HG03045 (cell line): ENCODE results near the gene BTG2.
A peak's percentile ranks its signal among the peaks of the same experiment; 100 is the strongest.
"Not testable (repeated sequence)": the region's sequence is repeated elsewhere in the genome, so short reads cannot be mapped to it uniquely, and the experiment has no call there.

Source experiments
- ATAC-seq: cut with Tn5 transposase; IDR thresholded peaks from one replicate; pipeline ENCODE4 v1.9.1; 2021; ENCODE audit warnings: mild to moderate bottlenecking, moderate library complexity; ENCODE audit not compliant: unreplicated experiment

Gene BTG2

DNA sequence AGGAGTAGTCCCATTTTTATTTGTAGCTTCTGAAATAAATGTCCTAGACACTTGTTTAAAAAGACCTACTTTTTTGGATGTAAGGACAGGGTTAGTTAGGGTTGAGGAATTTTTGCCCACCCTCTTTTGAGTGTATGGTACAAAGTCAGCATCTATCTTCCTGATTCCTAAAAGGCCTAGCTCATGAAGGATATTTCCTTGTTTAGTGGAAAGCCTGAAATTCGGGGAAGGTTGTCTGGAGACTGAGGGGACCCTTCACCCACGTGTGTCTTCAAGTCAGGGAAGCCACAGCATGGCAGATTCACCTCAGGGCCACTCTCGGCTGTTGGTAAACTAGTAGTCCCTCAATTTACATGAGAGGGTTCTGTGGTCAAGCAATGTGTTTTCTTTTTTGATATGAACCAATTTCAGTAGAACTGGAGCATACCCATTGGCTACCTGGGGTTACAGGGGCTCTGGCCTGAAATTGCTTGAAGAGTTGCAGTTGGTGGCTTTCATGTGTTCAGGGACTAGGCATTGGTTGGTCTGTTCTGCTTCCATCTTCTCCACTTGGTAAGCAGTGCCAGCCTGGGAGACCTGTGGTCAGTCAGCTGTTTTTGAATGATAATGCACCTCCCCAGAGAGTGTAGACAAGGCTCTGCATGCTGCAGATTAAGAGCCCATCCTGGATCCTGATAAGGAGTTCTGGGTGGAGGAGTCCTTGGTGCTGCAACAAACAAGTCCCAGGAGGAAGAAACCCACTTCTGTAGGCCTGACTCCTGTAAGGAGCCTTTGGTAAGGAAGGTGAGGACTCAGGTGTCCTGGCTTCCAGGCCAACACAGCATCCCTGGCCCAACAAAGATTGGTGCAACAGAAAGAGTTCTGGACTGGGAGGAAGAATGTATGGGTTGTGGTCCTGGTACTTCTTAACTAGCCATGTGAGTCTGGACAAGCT, 6.3 kb downstream of the BTG2 start:
- ATAC-seq: no peak

DNA sequence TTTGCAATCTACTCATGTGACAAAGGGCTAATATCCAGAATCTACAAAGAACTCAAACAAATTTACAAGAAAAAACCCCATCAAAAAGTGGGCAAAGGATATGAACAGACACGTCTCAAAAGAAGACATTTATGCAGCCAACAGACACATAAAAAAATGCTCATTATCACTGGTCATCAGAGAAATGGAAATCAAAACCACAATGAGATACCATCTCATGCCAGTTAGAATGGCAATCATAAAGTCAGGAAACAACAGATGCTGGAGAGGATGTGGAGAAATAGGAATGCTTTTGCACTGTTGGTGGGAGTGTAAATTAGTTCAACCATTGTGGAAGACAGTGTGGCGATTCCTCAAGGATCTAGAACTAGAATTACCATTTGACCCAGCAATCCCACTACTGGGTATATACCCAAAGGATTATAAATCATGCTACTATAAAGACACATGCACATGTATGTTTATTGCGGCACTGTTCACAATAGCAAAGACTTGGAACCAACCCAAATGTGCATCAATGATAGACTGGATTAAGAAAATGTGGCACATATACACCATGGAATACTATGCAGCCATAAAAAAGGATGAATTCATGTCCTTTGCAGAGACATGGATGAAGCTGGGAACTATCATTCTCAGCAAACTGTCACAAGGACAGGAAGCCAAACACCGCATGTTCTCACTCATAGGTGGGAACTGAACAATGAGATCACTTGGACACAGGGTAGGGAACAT, 8.9 kb downstream of the BTG2 start:
- ATAC-seq: not testable (repeated sequence)

DNA sequence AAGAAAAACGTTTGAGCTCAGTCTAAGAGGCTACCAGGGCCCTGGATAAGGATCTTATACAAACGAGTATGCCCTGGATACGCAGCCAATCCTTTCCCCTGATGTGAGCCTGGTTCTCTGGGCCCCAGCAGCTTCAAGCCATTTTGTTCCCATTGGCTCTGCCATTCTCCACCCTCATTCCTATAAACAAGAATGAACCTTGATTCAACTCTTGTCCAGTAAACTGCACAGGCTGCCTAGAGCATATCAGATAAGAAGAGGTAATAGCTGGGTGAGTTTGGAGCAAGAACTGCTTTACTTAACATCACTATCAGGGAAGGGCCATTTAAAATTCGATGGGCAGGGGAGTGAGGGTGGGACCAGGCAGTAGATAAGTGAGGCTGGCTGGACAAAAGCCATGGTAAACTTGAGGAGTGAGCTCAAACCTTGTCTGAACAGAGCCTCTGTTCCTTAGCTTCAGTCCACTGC, 11.3 kb downstream of the BTG2 start:
- no peak for ATAC-seq

DNA sequence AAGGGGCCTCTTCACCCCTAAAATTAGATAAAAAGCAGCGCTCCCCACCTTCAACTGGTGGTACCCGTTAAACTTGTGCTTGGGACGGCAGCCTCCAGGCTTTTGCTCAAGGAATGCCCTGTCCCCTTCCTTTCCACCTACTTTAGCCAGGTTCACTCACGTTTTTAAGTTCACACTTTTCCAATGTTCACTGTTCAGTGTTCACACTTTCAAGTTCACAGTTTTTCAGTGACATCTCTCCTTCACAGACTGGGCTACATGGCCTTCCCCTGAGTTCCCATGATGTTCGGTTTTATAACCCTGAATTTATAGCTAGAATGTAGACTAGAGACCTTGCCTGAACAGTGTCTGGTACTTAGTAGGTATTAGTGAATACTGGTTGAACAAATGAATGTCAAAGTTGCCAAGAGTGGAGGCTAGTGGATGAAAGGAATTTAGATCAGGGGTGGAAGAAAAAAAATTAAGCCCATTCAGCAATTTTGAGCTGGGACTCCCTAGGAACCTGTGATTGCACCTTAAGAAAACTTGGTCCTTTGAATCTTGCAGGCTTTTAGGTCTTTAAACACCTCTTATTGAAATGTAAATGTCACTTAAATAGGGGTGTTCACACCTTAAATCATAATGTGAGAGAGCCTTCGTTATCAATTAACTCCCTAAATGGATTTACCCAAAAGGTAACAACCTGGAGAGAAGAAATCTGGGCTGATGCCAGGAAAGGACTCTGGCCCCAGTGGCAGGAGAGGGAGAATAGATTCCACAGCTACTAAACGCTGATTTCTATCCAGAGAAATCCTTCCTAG, 12.3 kb downstream of the BTG2 start:
- no peak for ATAC-seq

DNA sequence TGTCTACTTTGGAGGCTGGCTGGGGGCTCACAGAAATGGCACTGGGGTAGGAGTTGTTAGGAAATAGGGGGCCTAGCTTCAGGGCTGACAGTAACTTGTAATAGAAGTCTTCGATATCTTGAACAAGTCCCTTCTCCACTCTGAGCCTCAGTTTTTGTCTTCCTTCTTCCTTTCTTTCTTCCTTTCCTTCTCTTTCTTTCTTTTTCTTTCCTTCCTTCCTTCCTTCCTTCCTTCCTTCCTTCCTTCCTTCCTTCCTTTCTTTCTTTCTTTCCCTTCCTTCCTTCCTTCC, 12.9 kb downstream of the BTG2 start:
- ATAC-seq: no peak

DNA sequence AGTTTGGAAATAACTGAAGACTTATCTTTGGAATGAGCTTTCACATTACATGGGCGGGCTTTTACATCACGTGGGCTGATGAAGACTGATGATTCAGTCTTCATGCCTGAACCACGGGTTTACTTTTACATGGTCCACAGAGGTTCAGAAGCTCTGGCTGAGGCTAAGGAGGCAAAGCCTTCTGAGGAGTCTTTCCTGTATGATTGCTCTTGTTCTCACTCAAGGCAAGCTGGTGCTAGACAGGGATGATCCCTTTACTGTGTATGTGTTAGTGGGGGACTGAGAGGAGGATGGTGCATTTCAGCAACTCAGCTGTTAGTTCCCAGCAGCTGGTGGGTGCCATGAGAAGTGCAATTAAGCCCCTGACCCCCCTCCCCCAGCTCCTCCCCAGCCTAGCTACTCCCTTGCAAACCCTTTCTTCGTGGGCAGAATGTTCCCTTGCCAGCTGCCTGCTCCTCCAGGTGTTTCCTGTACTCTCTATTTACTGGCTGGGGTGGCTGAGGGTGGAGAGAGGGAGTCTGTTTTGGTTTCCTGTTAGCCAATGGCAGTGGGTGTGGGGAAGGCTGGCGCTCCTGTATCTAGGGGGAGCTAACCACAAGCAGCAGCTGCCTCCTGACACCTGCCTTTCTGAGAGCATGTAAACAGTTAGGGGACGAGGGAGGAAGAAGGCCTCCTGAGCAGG, 15.4 kb downstream of the BTG2 start:
- ATAC-seq: peak; percentile 58

DNA sequence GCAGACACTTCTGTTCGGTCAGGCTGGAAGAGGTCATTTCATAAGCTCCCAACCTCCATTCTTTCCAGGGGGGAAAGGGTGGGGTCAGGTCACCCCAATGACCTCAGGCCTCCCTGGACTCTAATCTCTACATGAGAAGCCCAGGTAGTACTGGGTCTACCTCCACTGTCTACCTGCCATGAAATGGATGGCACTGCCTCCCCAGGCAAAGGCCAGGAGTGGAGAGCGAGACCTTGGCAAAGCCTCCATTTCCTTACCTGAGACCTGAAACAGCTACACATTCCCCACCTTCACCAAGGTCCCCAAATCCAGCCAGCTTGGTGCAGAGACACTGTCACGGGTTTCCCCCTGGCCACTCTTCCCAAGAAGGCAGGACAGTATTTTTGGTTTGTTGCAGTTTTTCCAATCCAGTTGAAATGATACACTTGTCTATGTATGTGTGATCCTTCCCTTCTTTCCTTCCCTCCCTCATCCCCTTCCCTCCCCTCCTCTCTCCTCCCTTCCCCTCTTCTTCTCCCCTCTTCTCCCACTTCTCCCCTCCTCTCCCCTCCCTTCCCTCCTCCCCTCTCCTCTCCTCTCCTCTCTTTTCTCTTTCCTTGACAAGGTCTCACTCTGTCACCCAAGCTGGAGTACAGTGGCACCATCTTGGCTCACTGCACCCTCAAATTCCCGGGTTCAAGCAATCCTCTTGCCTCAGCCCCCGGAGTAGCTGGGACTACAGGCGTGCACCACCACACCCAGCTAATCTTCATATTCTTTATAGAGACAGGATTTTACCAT, 16.1 kb downstream of the BTG2 start:
- ATAC-seq: no peak

DNA sequence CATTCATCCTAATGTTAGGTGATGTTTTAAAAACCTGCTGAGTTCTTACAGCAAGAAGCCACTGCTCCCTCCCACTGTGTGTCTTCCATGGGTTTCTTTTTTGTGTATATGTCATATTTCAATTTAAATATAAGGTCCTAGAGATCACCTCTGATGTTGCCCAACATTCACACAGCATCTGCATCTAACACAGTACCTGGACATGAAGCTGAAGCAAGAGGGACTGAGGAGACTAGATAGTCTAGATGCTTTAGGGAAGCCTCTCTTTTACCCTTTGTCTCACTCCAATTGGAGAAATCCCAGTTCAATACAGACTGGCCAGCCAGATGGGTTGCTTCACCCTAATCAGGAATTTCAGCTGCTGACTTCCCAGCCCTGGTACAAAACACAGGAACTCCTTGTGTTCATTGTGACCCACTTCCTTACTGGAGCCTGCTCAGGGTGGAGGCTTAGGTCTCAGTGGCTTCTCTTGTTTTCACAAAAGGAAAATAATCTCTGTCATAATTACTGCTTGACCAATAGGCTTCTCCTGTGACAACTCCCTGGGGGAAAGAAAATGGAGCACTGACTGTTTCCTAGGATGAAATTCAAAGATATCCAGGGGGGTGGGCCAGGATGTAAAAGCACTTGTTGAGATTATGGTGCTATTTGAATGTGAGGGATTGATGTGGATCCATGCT, 17.3 kb downstream of the BTG2 start:
- no peak for ATAC-seq

DNA sequence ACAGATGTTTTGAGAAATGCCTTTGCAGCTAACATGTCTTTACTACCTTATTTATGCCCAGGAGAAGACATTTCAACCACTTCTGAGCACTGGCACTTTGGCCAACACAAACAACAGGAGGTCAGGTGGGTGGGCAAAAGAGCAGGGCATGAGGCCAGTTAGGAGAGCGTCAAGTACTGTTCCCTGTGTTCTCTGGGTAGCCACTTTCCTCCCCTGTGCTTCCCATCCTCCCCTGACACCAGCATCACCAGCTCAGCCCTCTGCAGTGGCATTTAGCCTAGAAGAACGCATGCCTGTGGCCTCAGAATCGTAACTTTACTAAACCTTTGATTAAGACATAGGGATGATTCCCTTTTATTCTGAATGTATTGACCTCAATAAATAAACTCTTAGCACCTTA, 18.3 kb downstream of the BTG2 start:
- ATAC-seq: no peak

DNA sequence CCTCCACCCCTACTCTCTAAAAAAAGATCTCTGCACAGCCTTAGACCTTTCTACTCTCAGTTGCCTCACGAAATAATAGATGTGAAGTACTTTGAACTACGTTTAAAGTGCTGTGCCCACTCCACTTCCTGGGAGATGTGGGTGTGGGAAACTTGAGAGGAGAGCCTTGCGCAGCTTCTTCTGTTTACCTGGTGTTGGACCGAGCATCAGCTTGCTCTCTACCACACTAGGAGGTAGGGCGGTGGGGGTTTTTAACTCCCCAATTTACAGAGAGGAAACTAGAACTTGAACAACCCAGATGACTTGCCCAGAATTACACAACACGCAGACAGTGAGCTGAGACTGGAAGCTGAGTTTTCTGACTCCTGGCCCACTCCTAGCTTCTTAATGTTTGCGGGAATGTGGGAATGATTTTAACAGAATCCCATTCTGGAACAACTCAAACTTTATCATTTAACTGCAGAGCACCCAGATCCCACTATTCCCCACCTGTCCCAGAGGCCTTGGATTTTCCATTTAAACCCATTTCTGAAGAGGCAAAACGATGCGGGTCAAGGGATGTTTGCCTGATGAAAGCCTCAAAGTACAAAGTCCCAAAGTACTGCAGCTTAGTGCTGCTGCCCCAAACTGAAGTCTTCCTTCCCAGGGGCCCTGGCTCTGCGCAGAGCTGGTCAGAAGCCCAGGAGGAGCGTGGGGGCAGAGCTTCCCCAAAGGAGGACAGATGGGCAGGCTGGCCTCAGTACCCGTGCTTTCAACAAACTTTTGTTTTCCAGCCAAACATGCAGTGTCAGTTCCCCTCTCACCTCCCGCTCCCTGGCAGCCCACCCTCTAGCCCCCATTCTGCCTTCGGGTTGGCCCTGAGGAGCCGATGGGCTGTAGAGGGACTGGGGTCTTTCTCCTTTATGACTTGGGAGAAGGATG, 19.0 kb downstream of the BTG2 start:
- no peak for ATAC-seq

DNA sequence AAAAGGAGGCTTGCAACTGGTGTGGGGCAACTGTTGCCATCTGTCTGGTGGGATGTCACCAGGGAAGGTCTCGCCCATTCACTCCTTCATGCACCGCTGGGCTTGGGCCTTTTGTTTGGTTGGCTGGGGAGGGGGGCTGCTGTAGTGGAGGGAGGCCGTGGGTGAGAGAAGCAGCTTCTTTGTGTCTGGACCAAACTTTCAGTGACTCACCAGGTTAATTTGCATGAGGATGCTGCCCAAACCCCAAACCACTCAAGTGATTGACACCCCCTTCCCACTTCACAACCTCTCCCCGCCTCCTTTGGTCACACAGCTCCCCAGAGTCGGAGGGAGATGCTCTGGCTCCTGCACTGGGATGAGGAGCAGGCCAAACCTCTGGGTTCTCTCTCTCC, 19.7 kb downstream of the BTG2 start:
- no peak for ATAC-seq

DNA sequence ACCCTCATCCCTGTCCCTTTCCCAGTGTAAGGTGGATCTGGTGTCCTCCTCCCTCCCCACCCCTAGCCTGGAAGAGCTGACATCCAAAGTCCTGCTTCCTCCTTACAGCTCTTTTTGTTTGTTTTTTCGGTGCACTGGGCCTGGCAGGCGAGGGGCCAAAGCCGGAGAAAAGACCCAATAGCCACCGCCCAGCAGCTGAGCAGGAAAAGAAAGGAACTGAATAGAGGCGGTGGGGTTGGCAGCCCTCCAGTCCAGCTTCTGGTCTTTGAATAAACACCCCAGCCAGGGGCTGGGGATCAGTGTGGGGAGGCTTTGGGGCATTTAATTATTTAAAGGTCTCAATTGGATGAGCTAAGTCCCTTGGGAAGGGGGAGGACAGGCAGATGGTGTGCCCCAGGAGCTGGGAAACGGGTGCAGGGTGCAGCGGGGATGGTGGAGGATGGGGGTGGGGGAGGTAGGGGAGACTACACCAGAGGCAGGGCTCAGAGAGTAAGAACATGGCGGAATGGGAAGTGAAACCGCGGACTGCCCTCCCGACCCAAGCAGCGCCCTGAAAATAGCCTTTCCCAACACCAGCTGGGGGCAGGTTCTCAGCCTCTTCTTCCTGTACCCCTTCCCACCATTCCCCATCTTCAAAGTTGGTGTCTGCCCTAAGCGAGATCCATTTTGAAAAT, 20.2 kb downstream of the BTG2 start:
- ATAC-seq: no peak

DNA sequence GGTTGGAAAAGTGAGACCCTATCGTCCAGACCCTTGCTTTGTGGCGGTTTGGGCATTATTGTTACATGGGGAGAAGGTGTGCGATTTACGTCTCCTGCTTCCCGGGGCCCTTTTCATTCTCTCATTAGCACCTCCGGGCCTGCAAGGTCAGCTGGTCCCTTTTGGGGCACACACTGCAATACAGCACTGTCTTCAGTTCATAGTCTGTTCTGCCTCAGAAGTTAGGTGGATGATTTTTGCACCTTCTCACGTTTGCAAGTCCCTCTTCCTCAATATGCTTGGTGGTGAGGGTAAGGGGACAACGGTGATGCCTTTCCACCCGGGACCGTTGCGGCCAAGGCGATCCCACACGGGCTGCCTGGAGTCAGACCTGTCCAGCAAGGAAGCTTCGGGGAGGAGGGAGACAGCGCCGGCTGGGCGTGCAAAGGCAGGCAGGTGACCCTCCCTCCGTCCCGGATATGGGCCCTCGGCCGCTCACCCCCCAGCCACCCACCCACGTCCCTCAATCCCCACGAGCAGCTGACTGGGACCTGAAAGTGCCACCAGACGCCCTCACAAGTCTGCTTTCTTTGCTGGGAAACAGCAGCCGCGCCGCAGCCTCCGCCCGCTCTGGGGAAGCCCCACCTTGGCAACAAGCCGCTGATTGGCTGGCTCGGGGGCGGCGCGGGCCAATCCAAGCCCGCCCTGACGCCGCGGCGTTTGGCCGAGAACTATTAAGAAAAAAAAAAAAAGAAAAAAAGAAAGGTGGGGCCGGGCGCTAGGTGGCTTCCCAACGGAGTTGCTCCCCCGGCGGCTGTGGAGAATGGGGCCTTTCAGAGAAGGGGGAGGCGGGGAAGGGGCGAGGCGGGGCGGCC, 21.7 kb downstream of the BTG2 start:
- ATAC-seq: peak; percentile 68

DNA sequence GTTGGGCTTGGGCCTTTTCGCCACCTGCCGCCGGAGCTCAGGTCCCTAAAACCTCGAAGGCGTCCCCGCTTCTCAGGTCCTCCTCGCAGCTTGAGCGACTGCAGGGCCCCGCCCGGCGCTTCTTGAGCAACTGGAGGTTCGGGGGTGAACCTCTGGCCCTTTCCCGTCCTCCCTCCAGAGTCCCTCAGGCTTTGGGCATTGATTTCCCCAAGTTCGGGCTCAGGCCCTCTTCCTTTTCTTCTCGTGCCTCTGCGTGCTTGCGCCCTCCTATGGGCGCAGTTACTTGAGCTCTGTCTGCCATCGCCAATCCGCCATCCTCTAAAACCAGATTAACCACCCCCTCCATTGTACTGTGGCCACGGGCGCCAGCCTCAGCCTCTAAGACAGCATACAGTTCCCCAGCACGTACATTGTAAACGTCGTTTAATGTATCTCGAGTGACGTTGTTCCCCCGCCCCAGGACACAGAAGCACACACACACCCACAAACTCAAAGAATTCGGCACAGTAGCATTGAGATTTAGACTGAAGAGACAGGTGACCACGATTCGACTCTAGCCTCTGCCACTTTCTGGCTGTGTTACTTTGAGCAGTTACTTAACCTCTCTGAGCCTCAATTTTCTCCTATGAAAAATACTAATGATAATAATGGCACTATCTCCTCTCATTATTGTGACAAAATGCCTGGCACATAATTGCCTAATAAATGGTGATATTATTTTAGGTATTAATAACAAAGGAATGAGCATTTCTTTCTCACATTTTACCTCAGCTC, 22.6 kb downstream of the BTG2 start:
- ATAC-seq: peak; percentile 27

DNA sequence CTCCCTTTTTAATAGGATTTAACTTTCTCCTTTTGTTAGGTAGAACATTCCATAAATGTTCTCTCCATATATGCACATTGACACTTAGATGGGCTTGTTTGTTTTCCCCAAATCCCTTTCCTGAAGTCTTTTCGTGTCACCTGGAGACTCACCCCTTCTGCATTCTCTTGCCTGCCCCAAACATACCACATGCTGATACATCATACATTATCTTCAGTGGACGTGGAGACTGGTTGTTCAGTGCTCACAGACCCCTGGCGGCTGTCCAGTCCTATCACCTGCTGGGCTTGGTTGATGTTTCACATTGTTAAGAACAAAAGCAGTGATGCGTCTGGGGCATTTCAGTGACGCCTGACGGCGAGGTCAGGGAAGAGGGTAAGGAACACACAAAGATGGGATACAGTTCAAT, 23.4 kb downstream of the BTG2 start:
- no peak for ATAC-seq

DNA sequence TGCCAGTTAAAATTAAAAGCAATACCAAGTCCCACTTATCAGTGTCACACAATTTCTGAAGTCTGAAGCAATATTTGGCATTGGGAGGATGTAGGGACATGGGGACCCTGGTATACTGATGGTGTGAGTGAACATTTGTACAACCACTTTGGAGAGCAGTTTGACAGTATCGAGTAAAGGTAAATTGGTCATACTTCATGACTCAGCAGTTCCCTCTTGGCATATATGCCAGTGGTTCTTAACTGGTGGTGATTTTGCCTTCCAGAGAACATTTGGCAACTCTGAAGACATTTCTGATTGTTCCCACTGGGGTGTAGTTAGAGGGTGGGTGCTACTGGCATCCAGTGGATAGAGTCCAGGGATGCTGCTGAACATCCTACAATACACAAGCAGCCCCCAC, 25.9 kb downstream of the BTG2 start:
- no peak for ATAC-seq
